T-helper 22 cell (primary cell): ENCODE results near the gene GLDC.
"Not testable (repeated sequence)": the region's sequence is repeated elsewhere in the genome, so short reads cannot be mapped to it uniquely, and the experiment has no call there.

Experiments used
- DNase-seq: peaks from one replicate; pipeline ENCODE4 v3.0.0-alpha.2; 2020; ENCODE audit warnings: low read depth

GLDC gene

GRCh38 chr9:6565312-6565711 lies 80.2 kb downstream of the GLDC start:
- DNase-seq, result no peak

DNA sequence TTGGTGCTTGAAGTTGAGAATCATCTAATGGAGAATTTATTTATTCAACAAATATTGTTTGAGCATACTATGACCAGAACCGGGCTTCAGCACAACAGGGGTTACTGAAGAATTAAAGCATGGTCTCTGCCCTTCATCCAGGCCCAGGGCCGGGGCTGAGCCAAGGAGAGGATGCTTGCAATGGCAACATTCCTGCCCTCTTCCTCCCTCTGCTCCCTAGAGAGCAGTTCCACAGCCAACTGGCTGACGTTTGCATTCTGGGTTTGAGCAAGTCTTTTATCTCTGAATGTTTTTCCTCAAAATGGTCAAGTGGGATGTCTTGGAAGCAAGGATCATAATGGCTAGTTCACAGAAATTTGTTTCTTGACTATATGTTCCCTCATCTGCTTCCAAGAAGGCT lies 80.7 kb downstream of the GLDC start:
- DNase-seq, result no peak

GRCh38 chr9:6564360-6564759 lies 81.2 kb downstream of the GLDC start:
- no peak for DNase-seq

DNA sequence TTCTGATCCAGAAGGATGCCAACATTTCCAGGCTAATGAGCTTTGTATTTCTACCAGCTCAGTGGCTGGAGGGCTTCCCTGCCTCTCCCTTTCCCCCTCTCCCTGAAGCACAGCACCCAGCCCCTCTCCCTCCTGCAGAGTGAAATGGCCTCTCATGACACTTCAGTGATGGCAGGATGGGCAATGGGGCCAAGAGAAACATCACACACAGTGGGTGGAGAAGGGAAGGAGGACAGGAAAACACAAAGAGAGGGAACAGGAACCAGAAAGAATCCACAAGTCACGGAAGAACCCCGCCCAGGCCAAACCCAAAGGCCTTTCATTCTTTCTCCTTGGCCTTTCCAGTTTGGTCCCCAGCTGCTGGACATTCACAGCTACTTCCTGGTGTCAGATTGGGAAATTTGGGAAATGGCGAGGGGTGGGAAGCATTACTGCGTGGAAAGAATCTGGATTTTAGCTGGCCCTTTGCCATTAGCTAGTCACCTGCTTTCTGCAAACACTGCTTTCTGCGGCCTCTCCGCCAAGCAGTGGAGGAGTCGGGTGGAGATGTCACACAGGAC lies 82.6 kb downstream of the GLDC start:
- no peak for DNase-seq

DNA sequence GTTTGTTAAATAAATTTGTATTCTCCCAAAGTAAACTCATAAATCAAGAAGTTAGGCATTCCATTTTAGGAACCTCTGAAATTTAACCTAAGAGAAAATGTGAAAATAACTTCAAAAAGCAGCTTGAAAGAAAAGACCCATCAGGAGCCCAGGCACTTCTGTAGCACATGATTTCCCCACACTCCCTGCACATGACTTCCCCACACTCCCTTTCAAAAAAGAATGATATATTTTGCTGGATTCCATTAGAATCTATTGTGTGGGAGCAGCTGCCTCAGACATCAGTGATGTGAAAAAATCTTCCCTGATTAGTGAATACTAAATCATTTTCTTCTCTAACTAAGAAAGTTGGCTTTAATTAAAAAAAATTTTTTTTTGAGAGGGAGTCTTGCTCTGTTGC lies 83.3 kb downstream of the GLDC start:
- no peak for DNase-seq

- no peak for DNase-seq
Observed at GRCh38 chr9:6557883-6558616, 87.5 kb downstream of the GLDC start.

DNA sequence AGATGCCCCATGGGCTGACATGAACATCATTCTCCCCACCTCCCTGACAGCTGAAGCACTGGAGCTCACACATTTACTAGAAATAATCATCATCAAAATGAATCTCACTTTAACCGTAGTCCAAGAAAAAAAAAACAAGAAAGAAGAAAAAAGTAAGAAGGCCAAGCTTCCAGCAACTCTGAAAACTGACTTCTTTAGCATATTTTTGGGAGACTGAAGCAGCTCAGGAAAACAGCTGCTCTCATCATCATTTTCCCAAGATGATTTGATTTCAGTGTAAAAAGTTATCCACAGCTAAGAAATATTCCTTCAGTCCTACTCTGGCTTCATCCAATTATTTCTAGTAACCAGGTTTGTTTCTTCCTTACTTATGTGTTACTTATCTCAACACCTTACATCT lies 91.7 kb downstream of the GLDC start:
- no peak for DNase-seq

DNA sequence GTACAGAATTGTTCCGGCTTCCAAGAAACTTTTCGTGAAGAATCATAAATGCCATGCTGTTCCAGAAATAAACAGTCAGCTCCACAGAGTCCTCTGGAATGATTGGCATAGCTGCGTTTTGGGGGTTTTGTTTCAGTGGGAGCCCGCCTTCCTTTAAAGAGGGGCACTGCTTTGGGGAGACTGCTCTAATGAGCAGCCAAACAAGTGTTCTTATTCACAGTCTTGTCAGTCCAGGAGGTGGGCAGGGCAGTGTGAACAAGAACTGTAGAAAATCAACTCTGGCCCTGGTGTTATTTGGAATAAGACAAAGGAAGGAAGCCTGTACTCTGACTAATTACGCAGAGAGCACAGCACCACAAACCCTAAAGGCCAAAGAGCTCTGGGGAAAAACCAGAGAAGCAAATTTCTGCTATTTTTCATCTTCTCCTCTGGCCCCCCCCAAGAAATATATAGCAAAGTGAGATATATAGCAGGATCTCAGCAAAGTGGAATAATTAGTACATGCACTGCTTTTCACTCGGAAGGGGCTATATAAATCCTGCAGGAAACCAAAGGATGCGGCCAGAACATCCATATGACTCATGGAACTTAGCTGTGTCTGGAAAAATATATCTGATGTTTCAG lies 92.9 kb downstream of the GLDC start:
- no peak for DNase-seq

DNA sequence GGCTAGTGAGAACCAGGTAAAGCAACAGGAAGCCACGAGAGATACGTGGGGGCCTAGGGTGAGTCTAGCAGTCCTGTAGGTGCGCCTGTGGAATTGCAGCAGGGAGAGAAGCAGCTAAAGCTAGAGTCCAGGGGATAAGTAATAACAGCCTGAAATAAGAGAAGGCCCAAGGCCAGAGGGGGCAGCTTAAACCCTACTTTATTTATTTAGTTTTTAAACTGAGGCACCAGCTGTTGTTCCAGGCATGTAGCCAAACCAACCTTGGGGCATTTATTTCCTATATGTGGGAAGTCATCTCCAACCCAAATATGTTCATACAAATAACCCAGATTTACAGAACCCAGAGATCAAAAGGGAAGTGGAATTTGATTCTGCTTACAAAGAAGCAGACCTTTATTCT lies 93.5 kb downstream of the GLDC start:
- DNase-seq, result no peak

DNA sequence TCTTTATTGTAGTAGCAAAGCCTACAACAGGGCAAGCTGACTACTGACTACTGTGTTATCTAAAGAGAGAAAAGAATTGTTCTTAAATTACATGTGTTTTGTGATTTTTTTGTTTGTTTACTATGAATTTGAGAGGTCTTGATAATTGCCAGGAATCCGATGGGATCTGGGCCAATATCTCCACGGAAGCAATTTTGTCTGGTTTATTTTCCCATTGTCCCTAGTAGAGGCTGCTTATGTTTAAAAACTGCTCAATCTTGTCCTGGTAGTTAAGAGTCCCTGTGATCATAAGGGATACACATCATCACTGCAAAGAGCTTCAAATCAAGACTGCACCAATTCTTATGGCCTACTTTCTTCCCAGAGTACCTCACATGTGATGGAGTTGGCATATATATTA lies 94.4 kb downstream of the GLDC start:
- DNase-seq, result no peak

DNA sequence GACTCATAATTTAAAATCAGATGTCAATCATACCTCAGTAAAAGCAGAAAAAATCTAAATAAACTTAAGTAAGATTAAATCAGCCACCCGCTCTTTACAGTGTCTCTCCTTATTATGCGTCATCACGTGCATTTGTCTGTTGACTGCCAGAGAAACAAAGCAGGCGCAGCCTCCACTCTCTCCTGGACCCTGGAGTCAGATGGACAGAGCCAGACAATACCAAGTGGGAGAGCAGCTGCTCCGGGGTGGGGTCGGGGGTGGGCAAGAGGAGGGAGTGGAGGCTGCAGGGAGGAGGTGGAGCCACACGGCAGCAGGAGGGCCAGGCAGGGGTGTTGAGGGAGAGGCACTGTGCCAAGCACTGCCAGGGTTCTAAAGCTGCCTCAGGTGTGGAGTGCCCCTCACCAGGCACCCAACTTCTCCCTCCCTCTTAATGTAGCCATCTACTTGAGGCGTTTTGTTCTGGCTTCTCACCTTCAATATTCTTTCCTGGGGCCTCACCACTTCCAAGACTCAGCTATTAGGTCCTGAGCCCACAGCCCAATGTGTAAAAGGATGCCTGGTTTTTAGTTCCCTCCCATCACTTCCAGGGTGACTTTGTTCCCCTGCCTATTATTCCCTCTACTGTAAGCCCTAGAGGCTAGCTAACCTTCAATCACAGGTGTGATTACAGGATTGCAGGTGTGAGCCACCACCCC lies 96.3 kb downstream of the GLDC start:
- no peak for DNase-seq

- DNase-seq, result no peak
Observed at GRCh38 chr9:6545017-6545691, 100.4 kb downstream of the GLDC start.

DNA sequence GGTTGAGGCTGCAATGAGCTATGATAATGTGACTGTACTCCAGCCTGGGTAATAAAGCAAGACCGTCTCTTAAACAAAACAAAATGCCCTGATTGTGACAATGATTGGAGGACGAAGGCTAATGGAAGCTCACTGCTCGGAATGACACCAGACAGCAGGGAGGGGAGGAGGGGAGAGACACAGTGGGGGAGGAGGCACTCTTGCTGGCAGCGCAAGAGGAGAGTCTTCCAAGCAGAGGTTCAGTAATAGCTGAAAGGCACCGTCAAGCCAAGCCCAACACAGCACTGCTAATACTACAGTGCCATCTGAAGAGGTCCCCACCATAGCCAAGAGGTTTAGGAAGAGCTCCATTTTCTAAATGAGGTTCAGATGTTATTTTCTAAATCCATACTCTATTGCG lies 102.3 kb downstream of the GLDC start:
- no peak for DNase-seq

GRCh38 chr9:6542617-6543016 lies 102.9 kb downstream of the GLDC start:
- not testable (repeated sequence) for DNase-seq

DNA sequence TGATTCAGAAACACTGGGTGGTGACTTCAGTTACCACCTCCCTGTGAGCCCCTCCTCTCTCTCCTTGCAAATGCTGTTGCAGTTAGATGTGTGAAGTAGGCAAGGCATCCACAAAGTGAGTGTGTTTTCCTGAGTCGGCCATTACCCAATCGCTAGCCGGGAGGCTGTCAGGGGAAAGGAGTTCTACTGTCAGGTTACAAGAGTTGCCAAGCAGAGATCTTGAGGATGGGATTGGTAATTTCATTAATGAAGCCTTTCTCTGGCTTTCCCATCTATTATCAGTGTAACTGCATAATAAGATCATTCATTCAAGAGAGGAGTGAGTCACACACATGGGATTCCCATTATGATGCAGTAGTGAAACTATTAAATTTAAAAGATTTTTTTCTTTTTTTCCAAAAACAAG lies 106.9 kb downstream of the GLDC start:
- no peak for DNase-seq

DNA sequence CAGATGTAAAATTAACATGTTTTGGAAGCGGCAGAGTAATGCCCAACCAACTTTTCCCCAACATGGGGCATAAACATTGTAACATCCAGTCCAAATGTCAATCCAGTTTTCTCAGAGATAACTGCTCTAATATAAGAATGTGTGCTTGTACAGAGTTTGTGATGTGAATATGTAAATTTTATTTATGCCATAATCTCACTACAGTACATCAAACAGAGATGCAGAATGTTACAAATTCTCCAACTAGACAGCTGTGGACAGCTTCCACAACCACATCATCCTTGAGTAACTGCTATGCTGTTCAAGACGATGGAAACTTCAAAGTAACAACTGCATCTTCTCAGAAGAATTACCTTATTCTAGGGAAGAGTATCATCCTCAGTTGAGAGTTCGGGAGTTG lies 109.9 kb downstream of the GLDC start:
- no peak for DNase-seq

- DNase-seq, result no peak
Observed at GRCh38 chr9:6525326-6526045, 120.0 kb downstream of the GLDC start.

- no peak for DNase-seq
Observed at GRCh38 chr9:6522263-6522662, 123.3 kb downstream of the GLDC start.

DNA sequence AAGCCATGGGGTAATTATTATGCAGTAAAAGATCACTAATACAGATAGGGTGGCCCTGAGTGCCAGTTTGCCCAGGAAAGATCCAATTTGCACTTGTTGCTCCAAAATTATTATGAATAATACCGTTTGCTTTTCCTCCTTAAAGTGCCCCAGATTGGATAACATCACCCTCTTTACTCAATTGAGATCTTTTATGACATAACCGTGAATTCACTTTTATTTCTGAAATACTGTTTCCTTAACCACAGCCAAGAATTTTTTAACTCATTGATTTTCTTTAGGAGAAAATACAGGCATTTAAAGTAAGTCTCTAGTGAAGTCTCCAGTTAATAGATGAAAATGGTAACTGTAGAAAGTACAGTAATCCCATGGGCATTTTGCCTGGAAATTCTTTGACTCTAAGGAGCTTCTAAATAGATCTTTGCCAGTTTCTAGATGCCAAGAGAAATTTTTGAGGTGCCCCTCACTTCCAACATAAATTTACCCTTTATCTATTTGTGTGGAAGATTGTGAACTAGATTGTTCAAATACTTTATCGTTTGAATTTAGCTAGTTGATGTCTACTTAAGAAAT lies 133.4 kb downstream of the GLDC start:
- DNase-seq, result no peak

GRCh38 chr9:6506571-6506970 lies 139.0 kb downstream of the GLDC start:
- DNase-seq, result no peak

GRCh38 chr9:6502399-6502798 lies 143.1 kb downstream of the GLDC start:
- no peak for DNase-seq
